GM21528 (cell line): ENCODE results near the gene SLC16A10.

Source experiments
- ATAC-seq: cut with Tn5 transposase; IDR thresholded peaks from one replicate; pipeline ENCODE4 v1.9.1; 2021; ENCODE audit warnings: mild to moderate bottlenecking, moderate library complexity; ENCODE audit not compliant: unreplicated experiment, low FRiP score

Gene SLC16A10

DNA sequence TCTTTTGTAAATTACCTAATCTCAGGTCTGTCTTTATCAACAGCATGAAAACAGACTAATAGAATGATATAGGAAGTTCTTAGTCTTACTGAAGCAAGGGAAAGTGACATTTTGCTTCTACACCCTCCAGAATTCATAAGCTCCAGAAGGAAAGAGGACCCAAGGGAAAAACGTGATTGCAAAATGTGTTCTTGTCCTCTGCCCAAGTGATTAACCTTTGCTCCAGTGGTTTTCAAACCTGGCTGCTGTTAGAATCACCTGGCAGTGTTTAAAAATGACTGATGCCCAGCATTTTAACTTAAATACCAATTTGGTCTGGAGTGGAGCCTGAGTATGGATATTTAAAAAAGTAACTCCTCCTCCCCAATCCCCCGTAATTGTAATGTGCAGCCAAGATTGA lies 191.4 kb downstream of the SLC16A10 start:
- no peak for ATAC-seq

DNA sequence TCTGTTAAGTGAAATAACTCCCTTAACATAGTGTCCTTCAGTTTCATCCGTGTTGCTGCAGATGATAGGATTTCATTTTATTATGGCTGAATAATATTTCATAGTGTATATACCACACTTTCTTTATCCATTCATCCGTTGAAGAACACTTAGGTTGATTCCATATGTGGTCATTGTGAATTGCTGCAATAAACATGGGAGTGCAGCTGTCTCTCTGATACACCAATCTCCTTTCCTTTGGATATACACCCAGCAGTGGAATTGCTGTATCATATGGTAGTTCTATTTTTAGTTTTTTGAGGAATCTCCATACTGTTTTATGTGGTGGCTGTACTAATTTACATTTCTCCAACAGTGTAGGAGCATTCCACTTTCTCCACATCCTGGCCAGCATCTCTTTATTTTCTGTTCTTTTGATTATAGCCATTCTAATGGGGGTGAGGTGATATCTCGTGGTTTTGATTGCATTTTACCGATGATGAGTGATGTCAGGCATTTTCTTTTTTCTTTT lies 193.2 kb downstream of the SLC16A10 start:
- ATAC-seq: no peak
